Naive thymus-derived CD4-positive, alpha-beta T cell (primary cell): ENCODE measurements around the gene CORO2A. TPM values are rescaled to one million over a fixed set of nuclear protein-coding genes. Genes with fewer than 3 reads are reported as not detected.
A peak's percentile ranks its signal among the peaks of the same experiment; 100 is the strongest.

ENCODE experiments used
- ATAC-seq: fragments of 150-1000 bp; cut with Tn5 transposase; 2 replicates; pipeline ENCODE4 v1.10.0; 2021; ENCODE audit warnings: mild to moderate bottlenecking, moderate library complexity
- CTCF ChIA-PET: fragments of 350-600 bp; sonication (Branson Sonifier 250); formaldehyde crosslinking; loops from one replicate; lab custom pipeline; 2021; ENCODE audit warnings: antibody characterized with exemption; lab: Charles Lee
- POLR2A ChIA-PET: fragments of 350-600 bp; sonication (Branson Sonifier 250); formaldehyde crosslinking; loops from one replicate; lab custom pipeline; 2021; ENCODE audit warnings: antibody characterized with exemption, inconsistent platforms; lab: Charles Lee
- DNase-seq, 9 donors: peaks; one replicate each; pipeline versions ENCODE4 v3.0.0 to v3.0.0-alpha.2; 2020 to 2022; ENCODE audit warnings: mixed read lengths in 1 of 9
- H3K27ac ChIP-seq: one replicate; pipeline ENCODE4 v1.7.0; 2013; ENCODE audit warnings: mild to moderate bottlenecking, low read depth, low read length, moderate library complexity
- H3K27me3 ChIP-seq, 2 donors: one replicate each; pipeline ENCODE4 v1.7.0; 2013; ENCODE audit warnings: low read length in 2 of 2, mild to moderate bottlenecking in 2 of 2, moderate library complexity in 2 of 2; ENCODE audit not compliant: control insufficient read depth in 2 of 2, insufficient read depth in 2 of 2
- H3K36me3 ChIP-seq, 3 experiments: 1 replicate in 2 of 3; 2 replicates in 1 of 3; pipeline ENCODE4 v1.7.0; 2013; ENCODE audit warnings: low read length in 3 of 3, mild to moderate bottlenecking in 3 of 3, moderate library complexity in 1 of 3; ENCODE audit not compliant: insufficient read depth in 3 of 3, control insufficient read depth in 2 of 3
- H3K4me1 ChIP-seq, 2 donors: one replicate each; pipeline ENCODE4 v1.7.0; 2013; ENCODE audit warnings: low read length in 2 of 2, mild to moderate bottlenecking in 2 of 2, moderate library complexity in 1 of 2; ENCODE audit not compliant: control insufficient read depth in 2 of 2, insufficient read depth in 2 of 2
- H3K4me3 ChIP-seq: 2 replicates; pipeline ENCODE4 v1.7.0; 2013; ENCODE audit warnings: mild to moderate bottlenecking, low read length
- H3K9me3 ChIP-seq, 3 experiments: 1 replicate in 2 of 3; 2 replicates in 1 of 3; pipeline ENCODE4 v1.7.0; 2013; ENCODE audit warnings: low read length in 3 of 3; ENCODE audit not compliant: control insufficient read depth in 2 of 3
- H3K27ac Mint-ChIP-seq, 9 donors: one replicate each; pipeline ENCODE4 v1.8.0; 2020 to 2022; ENCODE audit warnings: mixed read lengths in 9 of 9, mild to moderate bottlenecking in 8 of 9, moderate library complexity in 5 of 9, inconsistent platforms in 2 of 9
- H3K27me3 Mint-ChIP-seq, 5 donors: one replicate each; pipeline ENCODE4 v1.8.0; 2021 to 2022; ENCODE audit warnings: mixed read lengths in 5 of 5, mild to moderate bottlenecking in 1 of 5
- H3K36me3 Mint-ChIP-seq, 5 donors: one replicate each; pipeline ENCODE4 v1.8.0; 2020 to 2022; ENCODE audit warnings: mixed read lengths in 5 of 5, mild to moderate bottlenecking in 3 of 5, inconsistent platforms in 1 of 5
- H3K4me1 Mint-ChIP-seq, 7 donors: one replicate each; pipeline ENCODE4 v1.8.0; 2020 to 2022; ENCODE audit warnings: mixed read lengths in 7 of 7, mild to moderate bottlenecking in 3 of 7, inconsistent platforms in 1 of 7
- H3K4me3 Mint-ChIP-seq, 10 donors: one replicate each; pipeline ENCODE4 v1.8.0; 2020 to 2022; ENCODE audit warnings: mild to moderate bottlenecking in 10 of 10, mixed read lengths in 10 of 10, moderate library complexity in 6 of 10, inconsistent platforms in 2 of 10
- H3K9me3 Mint-ChIP-seq, 11 donors: one replicate each; pipeline ENCODE4 v1.8.0; 2020 to 2022; ENCODE audit warnings: mixed read lengths in 11 of 11, mild to moderate bottlenecking in 4 of 11, inconsistent platforms in 1 of 11, moderate library complexity in 1 of 11
- intact Hi-C, 2 donors: fragments of 100-400 bp; cut with micrococcal nuclease; formaldehyde crosslinking; loops; one replicate each; pipeline ENCODE4 v1.15.1; 2023
- polyA plus RNA-seq, 2 donors: library from polyadenylated mRNA; unstranded; fragments of 300-500 nt; fragmentation: Illumina TruSeq; gene quantifications; one replicate each; pipeline ENCODE4 v1.2.3, GENCODE V29; 2021
- total RNA-seq, 6 experiments: library from RNA in 5 of 6; stranded (reverse) in 5 of 6; gene quantifications; 1 replicate in 5 of 6; 2 replicates in 1 of 6; pipeline ENCODE4 v1.2.3 and lab custom pipeline; 2021 to 2026

CORO2A gene
- total and polyA plus RNA-seq, 7 experiments from 2014 or later, result 3.0 to 9.7 (median 7.7) TPM

- H3K27ac ChIP-seq, result peak overlapping the region; percentile 77
- peaks cover 69 to 70% of the 10 kb centered on the region in 2 donors for H3K4me1 ChIP-seq
- peak; percentile 93 for ATAC-seq
- Mint-ChIP-seq H3K36me3 (peaks cover 6 to 68% (median 47%) of the 10 kb centered on the region in 5 donors), H3K27me3 (no peaks in the 10 kb centered on the region), H3K4me1 (peaks cover 50 to 91% (median 83%) of the 10 kb centered on the region in 7 donors), H3K27ac (peak overlapping the region; percentile 81 to 99 (median 97)), H3K9me3 (peaks cover 0 to 4% (median 0%) of the 10 kb centered on the region in 11 donors), H3K4me3 (peak overlapping the region; percentile 52 to 83 (median 73))
- no peaks in the 10 kb centered on the region for H3K9me3 ChIP-seq
- CTCF ChIA-PET, result interaction anchor here (0.5 to 1.9 kb wide), 3 partner anchors 10 to 148 kb away, joined by 3 to 6 read pairs (median 5); partner anchors contain the start of gene TRIM14
- peaks cover 0 to 18% (median 0%) of the 10 kb centered on the region in 3 experiments for H3K36me3 ChIP-seq
- H3K4me3 ChIP-seq, result peak overlapping the region; percentile 10
- POLR2A ChIA-PET, result interaction anchor here (0.6 to 9.9 kb wide), 13 partner anchors 10 to 1030 kb away, joined by 3 to 73 read pairs (median 4); partner anchors contain the start of genes ANP32B, CORO2A, TBC1D2 and TRIM14
- intact Hi-C loops, result loop anchor here (1.0 to 2.0 kb wide), 4 partner anchors 9 to 146 kb away; partner anchors contain the start of gene TBC1D2 (in 1 of the 2)
- H3K27me3 ChIP-seq, result no peaks in the 10 kb centered on the region
- peak in 8 of 9 donors; percentile 37 to 76 (median 66) for DNase-seq
Observed at GRCh38 chr9:98108531-98109031, 83.9 kb downstream of the CORO2A start.

GRCh38 chr9:98107926-98108325 lies 84.5 kb downstream of the CORO2A start:
- ATAC-seq, result peak; percentile 26
- H3K27ac Mint-ChIP-seq, result peak overlapping the region; percentile 81 to 99 (median 97)
- peaks cover 52 to 90% (median 81%) of the 10 kb centered on the region in 7 donors for H3K4me1 Mint-ChIP-seq
- H3K4me3 Mint-ChIP-seq, result peak overlapping the region in 9 of 10 donors; percentile 52 to 83 (median 73)
- H3K36me3 ChIP-seq, result peaks cover 0 to 18% (median 0%) of the 10 kb centered on the region in 3 experiments
- CTCF ChIA-PET, result interaction anchor here (1.0 to 1.9 kb wide), 2 partner anchors 11 to 148 kb away, joined by 3 to 6 read pairs; partner anchors contain the start of gene TRIM14
- H3K4me1 ChIP-seq, result peaks cover 70 to 75% of the 10 kb centered on the region in 2 donors
- H3K4me3 ChIP-seq, result peak overlapping the region; percentile 10
- peak in 2 of 9 donors; percentile 18 to 23 for DNase-seq
- H3K27me3 ChIP-seq, result no peaks in the 10 kb centered on the region
- intact Hi-C loops, result loop anchor here (1.0 to 2.0 kb wide), 4 partner anchors 9 to 147 kb away; partner anchors contain the start of gene TBC1D2 (in 1 of the 2)
- peaks cover 0 to 4% (median 0%) of the 10 kb centered on the region in 11 donors for H3K9me3 Mint-ChIP-seq
- H3K27me3 Mint-ChIP-seq, result no peaks in the 10 kb centered on the region
- H3K36me3 Mint-ChIP-seq, result peaks cover 6 to 68% (median 47%) of the 10 kb centered on the region in 5 donors
- peak overlapping the region; percentile 77 for H3K27ac ChIP-seq
- no peaks in the 10 kb centered on the region for H3K9me3 ChIP-seq
- POLR2A ChIA-PET, result interaction anchor here (0.8 to 9.9 kb wide), 8 partner anchors 10 to 148 kb away, joined by 3 to 73 read pairs (median 16); partner anchors contain the start of genes ANP32B, CORO2A, TBC1D2 and TRIM14

- ChIA-PET CTCF (interaction anchor here (1.4 kb wide), 1 partner anchor 87 kb away, joined by 4 read pairs; the partner anchor contains the start of gene CORO2A), POLR2A (interaction anchor here (1.0 to 9.9 kb wide), 7 partner anchors 10 to 183 kb away, joined by 3 to 73 read pairs (median 8); partner anchors contain the start of genes TBC1D2, TRIM14 and TRMO)
- Histone ChIP-seq H3K27ac (peak overlapping the region; percentile 77), H3K36me3 (peaks cover 0 to 13% (median 0%) of the 10 kb centered on the region in 3 experiments), H3K9me3 (no peaks in the 10 kb centered on the region), H3K27me3 (no peaks in the 10 kb centered on the region), H3K4me1 (peaks cover 89 to 92% of the 10 kb centered on the region in 2 donors), H3K4me3 (no peak overlapping the region)
- Mint-ChIP-seq H3K4me1 (peaks cover 50 to 98% (median 90%) of the 10 kb centered on the region in 7 donors), H3K4me3 (peak overlapping the region in 7 of 10 donors; percentile 37 to 90 (median 66)), H3K36me3 (peaks cover 6 to 63% (median 34%) of the 10 kb centered on the region in 5 donors), H3K9me3 (peaks cover 0 to 4% (median 0%) of the 10 kb centered on the region in 11 donors), H3K27me3 (no peaks in the 10 kb centered on the region), H3K27ac (peak overlapping the region; percentile 81 to 99 (median 95))
- ATAC-seq (no peak), DNase-seq (no peak)
- intact Hi-C loops, result no loop called here
Observed at GRCh38 chr9:98105006-98105405, 87.4 kb downstream of the CORO2A start.

- H3K9me3 Mint-ChIP-seq, result peaks cover 0 to 4% (median 0%) of the 10 kb centered on the region in 11 donors
- ATAC-seq (no peak), DNase-seq (no peak)
- peaks cover 54 to 98% (median 90%) of the 10 kb centered on the region in 7 donors for H3K4me1 Mint-ChIP-seq
- Histone ChIP-seq H3K9me3 (no peaks in the 10 kb centered on the region), H3K4me3 (no peak overlapping the region), H3K4me1 (peaks cover 91 to 93% of the 10 kb centered on the region in 2 donors), H3K36me3 (peaks cover 0 to 11% (median 0%) of the 10 kb centered on the region in 3 experiments), H3K27ac (peak overlapping the region; percentile 77), H3K27me3 (no peaks in the 10 kb centered on the region)
- H3K36me3 Mint-ChIP-seq, result peaks cover 6 to 65% (median 29%) of the 10 kb centered on the region in 5 donors
- H3K27me3 Mint-ChIP-seq, result no peaks in the 10 kb centered on the region
- intact Hi-C loops, result loop anchor here (5.0 kb wide), 3 partner anchors 122 to 1687 kb away; partner anchors contain the start of genes ANP32B (in 1 of the 2), NCBP1 (in 1 of the 2), TSTD2 (in 1 of the 2) and ZNF367 (in 1 of the 2)
- peak overlapping the region; percentile 37 to 90 (median 68) for H3K4me3 Mint-ChIP-seq
- peak overlapping the region; percentile 81 to 99 (median 95) for H3K27ac Mint-ChIP-seq
- CTCF ChIA-PET, result interaction anchor here (0.9 to 1.8 kb wide), 2 partner anchors 14 to 22 kb away, joined by 4 to 12 read pairs; partner anchors contain the start of gene TRIM14
- POLR2A ChIA-PET, result interaction anchor here (1.0 to 9.9 kb wide), 4 partner anchors 10 to 182 kb away, joined by 3 to 73 read pairs (median 48); partner anchors contain the start of genes TBC1D2, TRIM14 and TRMO
Observed at GRCh38 chr9:98104445-98104881, 88.0 kb downstream of the CORO2A start.

- ChIA-PET POLR2A (interaction anchor here (0.5 to 9.9 kb wide), 24 partner anchors 7 to 907 kb away, joined by 3 to 80 read pairs (median 6); partner anchors contain the start of genes ANP32B, CORO2A, NANS and TBC1D2), CTCF (interaction anchor here (0.7 to 2.0 kb wide), 15 partner anchors 9 to 716 kb away, joined by 3 to 21 read pairs (median 4); partner anchors contain the start of genes CORO2A, NANS and TRIM14)
- Histone ChIP-seq H3K4me1 (peaks cover 88 to 91% of the 10 kb centered on the region in 2 donors), H3K27me3 (no peaks in the 10 kb centered on the region), H3K36me3 (peaks cover 0 to 27% (median 4%) of the 10 kb centered on the region in 3 experiments), H3K9me3 (no peaks in the 10 kb centered on the region), H3K4me3 (peak overlapping the region; percentile 31), H3K27ac (peak overlapping the region; percentile 78)
- peak overlapping the region; percentile 66 to 86 (median 77) for H3K4me3 Mint-ChIP-seq
- intact Hi-C loops, result loop anchor here (1.0 to 5.0 kb wide), 17 partner anchors 8 to 1685 kb away; partner anchors contain the start of genes NANS (in 2 of the 2), NCBP1 (in 2 of the 2), TBC1D2 (in 2 of the 2) and TRMO (in 2 of the 2)
- H3K4me1 Mint-ChIP-seq, result peaks cover 52 to 97% (median 88%) of the 10 kb centered on the region in 7 donors
- ATAC-seq (peak; percentile 99), DNase-seq (peak; percentile 35 to 96 (median 92))
- H3K9me3 Mint-ChIP-seq, result peaks cover 0 to 4% (median 0%) of the 10 kb centered on the region in 11 donors
- H3K36me3 Mint-ChIP-seq, result peaks cover 12 to 61% (median 31%) of the 10 kb centered on the region in 5 donors
- H3K27me3 Mint-ChIP-seq, result no peaks in the 10 kb centered on the region
- peak overlapping the region; percentile 87 to 99 (median 95) for H3K27ac Mint-ChIP-seq
Observed at GRCh38 chr9:98101868-98102273, 90.6 kb downstream of the CORO2A start.
